ENCODE results near the gene DUSP10. TPM values are rescaled to one million over a fixed set of nuclear protein-coding genes. Genes with fewer than 3 reads are reported as not detected.

DUSP10 gene
- total and polyA plus RNA-seq, 2 of the 13 experiments (the other 11 are each of a cell fraction or from before 2014, with no cell fraction given), result 2.1 to 4.4 TPM

- TF ChIP-seq ZNF652 (CRISPR knock-in tag; IDR thresholded peaks at IDR 0.05; ENCODE audit: borderline replicate concordance, low read depth) (peak; percentile 38; the same call in 1 of the 2 replicates), POLR2A (IDR thresholded peaks at IDR 0.05; ENCODE audit: insufficient read depth in 1 of 2, low read depth in 2 of 2, low read length in 2 of 2) (peak; percentile 38 to 59; a peak in 3 of 4 replicates), ZNF343 (CRISPR knock-in tag; IDR thresholded peaks at IDR 0.05) (0 out of 2 replicates have a peak, but pooled peaks have one; percentile 7), ZNF691 (CRISPR knock-in tag; IDR thresholded peaks at IDR 0.05; ENCODE audit: borderline replicate concordance, low read depth) (no peak), MAFG (CRISPR knock-in tag; IDR thresholded peaks at IDR 0.05) (0 out of 2 replicates have a peak, but pooled peaks have one; percentile 17), TFDP1 (CRISPR knock-in tag; IDR thresholded peaks at IDR 0.05; ENCODE audit: borderline replicate concordance) (peak; percentile 62; the same call in 1 of the 2 replicates), NRL (CRISPR knock-in tag; IDR thresholded peaks at IDR 0.05; ENCODE audit: borderline replicate concordance) (peak; percentile 43; the same call in 1 of the 2 replicates), REXO4 (CRISPR knock-in tag; IDR thresholded peaks at IDR 0.05; ENCODE audit: borderline replicate concordance) (no peak), YY1 (IDR thresholded peaks at IDR 0.05; ENCODE audit: insufficient read depth, insufficient replicate concordance, low read depth, low read length) (peak; percentile 19)
These were observed 896 bp upstream of the DUSP10 start (continued) for GRCh38 chr1:221742555-221743415.
